ENCODE results near the gene LPP.

Gene LPP

DNA sequence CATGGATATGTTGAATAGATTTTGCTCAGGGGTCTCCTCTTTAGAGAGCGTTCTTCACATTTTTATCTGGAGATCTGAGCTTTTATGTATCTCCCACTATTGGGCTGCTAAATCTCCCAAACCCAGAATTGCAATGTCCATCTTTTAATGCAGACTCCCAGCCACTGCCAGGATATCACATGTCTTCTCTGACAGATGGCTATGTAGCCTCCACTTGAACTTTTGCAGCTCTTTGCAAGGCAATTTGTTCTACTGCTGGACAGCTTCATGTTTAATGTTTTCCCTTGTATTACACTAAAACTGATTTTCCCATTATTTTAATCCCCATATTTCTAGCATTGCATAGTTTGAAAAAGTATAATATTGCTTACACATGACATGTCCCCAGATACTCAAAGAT lies 177.2 kb downstream of the LPP start:
- no peak for DNase-seq (ENCODE audit: low read depth)

DNA sequence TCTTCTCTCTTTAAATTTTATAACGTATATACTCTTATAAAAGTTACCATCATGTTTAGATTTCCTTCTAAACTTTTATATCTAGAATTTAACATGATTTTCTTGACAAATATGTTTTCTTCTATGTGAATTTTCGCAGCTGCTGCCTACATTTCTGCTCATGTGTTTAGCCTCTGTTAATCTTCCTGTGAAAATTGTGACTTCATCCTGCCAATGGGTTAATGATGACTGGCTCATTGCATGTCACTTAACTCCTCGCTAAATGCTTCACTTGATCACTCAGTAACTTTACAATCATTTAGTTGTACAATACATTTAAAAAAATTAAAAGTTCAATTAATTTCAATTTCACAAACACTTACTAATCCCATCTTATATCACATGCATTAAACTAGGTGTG lies 178.1 kb downstream of the LPP start:
- DNase-seq (ENCODE audit: low read depth), result no peak

DNA sequence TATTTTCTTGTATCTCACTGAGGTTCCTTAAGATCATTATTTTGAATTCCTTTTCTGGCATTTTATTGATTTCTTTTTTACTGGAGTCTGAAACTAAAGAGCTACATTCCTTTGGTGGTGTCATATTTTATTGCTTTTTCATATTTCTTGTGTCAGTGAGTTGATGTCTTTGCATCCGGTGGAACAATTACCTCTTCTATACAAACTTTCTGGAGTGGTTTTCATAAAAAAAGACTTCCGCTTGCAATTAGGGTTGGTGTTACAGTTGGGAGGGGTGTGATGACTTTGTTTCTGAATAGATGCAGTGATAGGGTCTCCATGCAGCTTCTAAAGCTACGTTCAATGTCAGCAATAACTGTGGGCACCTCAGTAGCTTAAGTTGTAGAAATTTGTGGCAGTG lies 181.7 kb downstream of the LPP start:
- DNase-seq (ENCODE audit: low read depth), result no peak

GRCh38 chr3:188336178-188336577 lies 182.2 kb downstream of the LPP start:
- DNase-seq (ENCODE audit: low read depth), result no peak

DNA sequence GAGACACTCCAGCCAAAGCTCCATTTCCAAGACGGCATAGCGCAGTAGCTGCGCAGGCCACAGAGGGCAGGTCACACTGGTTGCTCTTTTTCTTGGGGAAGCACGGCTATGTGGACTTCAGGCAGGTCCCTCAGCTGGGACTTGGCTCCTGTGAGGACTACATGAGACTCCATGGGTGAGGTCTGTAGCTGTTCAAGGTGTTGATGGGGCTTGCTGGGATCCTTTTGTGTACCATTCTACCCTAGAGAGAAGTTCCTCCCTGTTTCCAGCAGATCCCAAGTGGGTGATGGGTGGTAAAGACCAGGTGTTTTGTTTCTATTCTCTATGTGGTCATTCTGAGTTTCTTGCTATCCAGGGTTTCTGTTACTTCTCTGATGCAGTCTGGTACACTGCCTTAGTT lies 183.3 kb downstream of the LPP start:
- no peak for DNase-seq (ENCODE audit: low read depth)

- no peak for DNase-seq (ENCODE audit: low read depth)
Measured at GRCh38 chr3:188338086-188338485, 184.1 kb downstream of the LPP start.

- no peak for DNase-seq (ENCODE audit: low read depth)
Measured at GRCh38 chr3:188339410-188340295, 185.7 kb downstream of the LPP start.

- no peak for DNase-seq (ENCODE audit: low read depth)
Measured at GRCh38 chr3:188341501-188341900, 187.5 kb downstream of the LPP start.

- DNase-seq (ENCODE audit: low read depth), result no peak
Measured at GRCh38 chr3:188342991-188343732, 189.2 kb downstream of the LPP start.

GRCh38 chr3:188343894-188344293 lies 189.9 kb downstream of the LPP start:
- DNase-seq (ENCODE audit: low read depth), result no peak

DNA sequence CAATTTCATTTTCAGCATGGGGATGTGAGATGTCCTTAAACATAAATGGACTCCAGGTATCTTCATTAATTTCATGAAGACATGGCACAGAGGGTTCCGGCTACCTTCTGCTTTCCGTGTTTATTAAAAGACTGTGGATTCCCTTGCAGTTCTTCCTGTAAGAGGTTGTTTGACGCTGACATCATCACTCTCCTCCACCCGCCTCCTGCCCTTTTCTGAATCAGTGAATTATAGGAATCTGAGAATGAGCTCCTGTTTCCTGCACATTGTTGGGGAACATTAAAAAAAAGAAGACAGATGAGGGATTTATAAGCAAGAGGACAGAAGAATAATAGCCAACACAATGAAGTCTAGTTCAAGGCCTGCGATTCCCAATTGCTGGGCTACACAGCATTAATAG lies 191.3 kb downstream of the LPP start:
- DNase-seq (ENCODE audit: low read depth), result no peak

DNA sequence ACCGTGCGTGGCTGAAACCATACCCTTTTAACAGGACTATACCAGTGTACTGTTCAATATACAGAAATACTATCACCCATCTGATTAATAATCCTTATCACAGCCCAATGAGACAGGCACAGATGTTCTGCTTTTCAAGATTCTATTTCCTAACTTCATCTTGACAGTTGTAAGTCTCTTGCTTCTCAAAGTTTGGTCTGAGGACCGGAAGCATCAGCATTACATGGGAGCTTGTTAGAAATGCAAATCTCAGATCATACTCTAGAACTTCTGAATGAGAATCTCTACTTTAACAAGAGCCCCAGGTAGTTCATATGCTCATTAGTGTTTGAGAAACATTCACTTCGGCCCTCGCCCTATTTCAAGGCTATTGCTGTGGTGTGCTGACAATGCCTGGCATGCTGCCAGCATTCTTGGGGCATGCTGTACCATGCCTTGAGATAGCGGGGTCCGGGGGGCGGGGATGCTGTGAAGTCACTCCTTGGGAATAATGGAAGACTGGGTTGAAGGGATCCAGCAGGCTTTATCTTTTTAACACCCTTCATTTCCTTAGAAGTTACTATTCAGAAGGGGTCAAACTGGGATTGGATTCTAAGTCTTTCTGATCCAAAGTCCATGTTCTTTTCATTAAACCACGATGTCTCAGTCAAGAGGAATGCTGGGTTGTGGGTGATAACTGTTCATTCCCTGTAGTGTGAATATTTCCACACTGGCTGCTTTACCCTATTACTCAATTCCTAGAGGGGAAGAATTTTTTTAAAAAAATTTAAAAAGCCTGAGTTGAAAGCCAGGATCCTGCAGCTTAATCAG lies 194.7 kb downstream of the LPP start:
- peak; percentile 93 for DNase-seq (ENCODE audit: low read depth)

DNA sequence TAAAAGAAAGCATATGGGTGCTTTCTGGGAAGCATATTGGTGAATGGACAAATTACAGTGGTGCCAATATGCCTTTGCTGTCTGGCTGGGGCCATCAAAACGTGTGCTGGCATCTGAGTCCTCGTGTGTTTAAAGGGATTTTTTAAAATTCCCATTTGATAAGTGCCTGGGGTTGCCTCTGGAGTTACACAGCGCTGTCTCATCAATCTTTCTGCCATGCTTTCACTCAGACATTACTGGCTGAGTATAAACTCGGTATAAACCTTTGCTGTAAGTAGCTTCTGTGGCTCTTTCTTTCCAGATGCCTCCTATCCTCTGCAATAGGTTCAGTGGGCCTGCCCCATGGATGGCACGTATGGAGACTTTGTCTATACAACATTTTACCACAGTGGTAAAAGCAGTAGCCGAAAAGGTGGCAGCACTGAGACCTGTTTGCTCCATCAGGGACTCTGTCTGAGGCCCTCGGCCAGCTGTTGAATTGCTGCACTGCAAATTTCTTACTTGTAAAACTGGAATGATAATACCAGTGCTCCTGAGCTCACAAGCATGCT lies 195.5 kb downstream of the LPP start:
- DNase-seq (ENCODE audit: low read depth), result no peak

DNA sequence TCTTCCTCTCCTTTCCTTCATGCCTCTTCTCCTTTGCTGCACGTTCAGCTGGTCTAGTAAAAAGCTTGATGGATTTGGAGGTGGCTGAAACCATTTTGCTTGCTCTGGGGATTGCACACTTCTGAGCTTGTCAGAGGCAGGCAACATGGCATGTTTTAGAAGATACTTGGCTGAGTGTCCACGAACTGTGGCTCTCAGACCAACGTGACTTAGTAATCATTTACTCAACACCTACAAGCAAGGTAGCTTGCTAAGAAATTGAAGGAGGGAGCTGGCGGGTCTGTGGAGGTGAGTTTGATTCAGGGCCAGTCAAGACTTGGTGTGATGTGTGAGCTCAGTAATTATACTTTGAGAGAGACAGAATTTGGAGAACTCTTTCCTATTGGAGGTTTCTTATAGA lies 196.0 kb downstream of the LPP start:
- no peak for DNase-seq (ENCODE audit: low read depth)

GRCh38 chr3:188350961-188351360 lies 197.0 kb downstream of the LPP start:
- no peak for DNase-seq (ENCODE audit: low read depth)

- DNase-seq (ENCODE audit: low read depth), result no peak
Measured at GRCh38 chr3:188351648-188352047, 197.7 kb downstream of the LPP start.

- no peak for DNase-seq (ENCODE audit: low read depth)
Measured at GRCh38 chr3:188352196-188352927, 198.4 kb downstream of the LPP start.

GRCh38 chr3:188353426-188353825 lies 199.5 kb downstream of the LPP start:
- no peak for DNase-seq (ENCODE audit: low read depth)

DNA sequence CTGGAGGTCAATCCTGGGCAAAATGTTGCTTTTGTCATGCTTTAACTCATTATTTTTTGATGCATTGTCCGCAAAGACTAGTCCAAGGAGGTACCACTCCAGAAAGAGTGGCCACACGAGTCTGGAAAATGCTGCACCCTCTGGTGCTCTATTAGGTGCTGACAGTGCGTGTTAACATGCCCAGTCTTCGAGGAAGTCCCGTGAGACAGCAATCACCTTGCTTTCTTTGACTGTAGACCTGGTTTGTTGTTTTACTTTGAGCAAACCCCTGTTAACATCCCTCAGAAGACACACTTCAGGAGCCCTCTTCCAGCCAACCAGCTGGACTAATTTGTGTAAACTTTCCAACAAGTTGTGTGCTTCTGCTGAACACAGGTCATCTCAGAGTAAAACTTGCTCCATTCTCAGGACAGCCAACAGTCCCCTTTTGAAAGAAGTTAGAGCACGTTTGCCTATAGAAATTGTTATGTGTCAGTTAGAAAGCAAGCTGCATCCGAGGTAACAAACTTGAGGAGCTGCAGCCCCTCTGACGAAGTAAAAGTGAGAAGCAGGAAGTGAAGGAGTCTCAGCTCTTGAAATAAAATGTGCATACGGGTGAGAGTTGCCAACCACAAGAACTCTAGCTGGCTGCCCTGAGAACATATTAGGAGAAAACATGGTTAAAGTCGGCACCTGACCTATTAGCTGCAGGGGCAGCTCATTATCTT lies 205.0 kb downstream of the LPP start:
- DNase-seq (ENCODE audit: low read depth), result no peak

- DNase-seq (ENCODE audit: low read depth), result no peak
Measured at GRCh38 chr3:188360364-188360881, 206.5 kb downstream of the LPP start.

GRCh38 chr3:188361888-188362287 lies 207.9 kb downstream of the LPP start:
- no peak for DNase-seq (ENCODE audit: low read depth)

Measured in GM04503 (cell line).